ENCODE measurements around the gene CUL3.

The CUL3 gene

GRCh38 chr2:224585211-224586088, at the start of gene CUL3:
Gene CUL3, minus strand, starts transcription at chr2:224585363. Its CDS starts 354 bp downstream, at chr2:224585009.
- H3K27me3 ChIP-seq (ENCODE audit: low read length): no peaks in the 10 kb centered on the region
- peak within 1 kb of the TSS; percentile 96 for H3K9ac ChIP-seq (ENCODE audit: low read length)
- no peak for TF ChIP-seq EZH2phosphoT487 (conservative IDR thresholded peaks at IDR 0.05; ENCODE audit: low read length)
- TF ChIP-seq CTCF (IDR thresholded peaks at IDR 0.05; ENCODE audit: insufficient read depth, low read length, poor library complexity, severe bottlenecking): no peak
- H3K4me3 ChIP-seq (ENCODE audit: insufficient read depth, low read length, poor library complexity, severe bottlenecking): peak within 1 kb of the TSS; percentile 81
- H4K20me1 ChIP-seq (ENCODE audit: low read depth, low read length): peaks cover 17% of the 10 kb centered on the region
- no peaks in the 10 kb centered on the region for H3K9me2 ChIP-seq (replicated peaks; ENCODE audit: insufficient read depth, low read length)
- peaks cover 42% of the 10 kb centered on the region for H3F3A ChIP-seq (ENCODE audit: insufficient read depth)
- no peak within 1 kb of the TSS for H2AFZ ChIP-seq (ENCODE audit: low read depth, low read length, severe bottlenecking)
- H3K27ac ChIP-seq (ENCODE audit: low read depth, low read length): peak within 1 kb of the TSS; percentile 80
- peak within 1 kb of the TSS; percentile 98 for H3K4me2 ChIP-seq (ENCODE audit: low read depth, low read length, poor library complexity, severe bottlenecking)
- H3K36me3 ChIP-seq (ENCODE audit: low read length): peaks cover 12% of the 10 kb centered on the region
- peaks cover 40% of the 10 kb centered on the region for H3K79me2 ChIP-seq (ENCODE audit: insufficient read depth, low read length)
- no peaks in the 10 kb centered on the region for H3K9me3 ChIP-seq (ENCODE audit: insufficient read depth, low read length)

- TF ChIP-seq CTCF (IDR thresholded peaks at IDR 0.05; ENCODE audit: insufficient read depth, low read length, poor library complexity, severe bottlenecking): no peak
- TF ChIP-seq EZH2phosphoT487 (conservative IDR thresholded peaks at IDR 0.05; ENCODE audit: low read length): no peak
- Histone ChIP-seq H3K4me3 (ENCODE audit: insufficient read depth, low read length, poor library complexity, severe bottlenecking) (no peak overlapping the region), H3K9me2 (replicated peaks; ENCODE audit: insufficient read depth, low read length) (no peaks in the 10 kb centered on the region), H3F3A (ENCODE audit: insufficient read depth) (no peaks in the 10 kb centered on the region), H3K9me3 (ENCODE audit: insufficient read depth, low read length) (no peaks in the 10 kb centered on the region), H2AFZ (ENCODE audit: low read depth, low read length, severe bottlenecking) (no peak overlapping the region), H3K36me3 (ENCODE audit: low read length) (no peaks in the 10 kb centered on the region), H3K79me2 (ENCODE audit: insufficient read depth, low read length) (no peaks in the 10 kb centered on the region), H3K27me3 (ENCODE audit: low read length) (no peaks in the 10 kb centered on the region), H3K27ac (ENCODE audit: low read depth, low read length) (no peak overlapping the region), H3K4me2 (ENCODE audit: low read depth, low read length, poor library complexity, severe bottlenecking) (no peak overlapping the region), H3K9ac (ENCODE audit: low read length) (no peak overlapping the region), H4K20me1 (ENCODE audit: low read depth, low read length) (no peaks in the 10 kb centered on the region)
Measured at GRCh38 chr2:224630659-224631550, 45.7 kb upstream of the CUL3 start.

GRCh38 chr2:224628416-224628815, 43.3 kb upstream of the CUL3 start:
- H3K9me2 ChIP-seq (replicated peaks; ENCODE audit: insufficient read depth, low read length): no peaks in the 10 kb centered on the region
- H4K20me1 ChIP-seq (ENCODE audit: low read depth, low read length): no peaks in the 10 kb centered on the region
- no peak overlapping the region for H2AFZ ChIP-seq (ENCODE audit: low read depth, low read length, severe bottlenecking)
- H3F3A ChIP-seq (ENCODE audit: insufficient read depth): no peaks in the 10 kb centered on the region
- H3K4me3 ChIP-seq (ENCODE audit: insufficient read depth, low read length, poor library complexity, severe bottlenecking): no peak overlapping the region
- H3K9ac ChIP-seq (ENCODE audit: low read length): no peak overlapping the region
- TF ChIP-seq EZH2phosphoT487 (conservative IDR thresholded peaks at IDR 0.05; ENCODE audit: low read length) (no peak), CTCF (IDR thresholded peaks at IDR 0.05; ENCODE audit: insufficient read depth, low read length, poor library complexity, severe bottlenecking) (no peak)
- no peaks in the 10 kb centered on the region for H3K9me3 ChIP-seq (ENCODE audit: insufficient read depth, low read length)
- no peaks in the 10 kb centered on the region for H3K79me2 ChIP-seq (ENCODE audit: insufficient read depth, low read length)
- H3K27me3 ChIP-seq (ENCODE audit: low read length): no peaks in the 10 kb centered on the region
- H3K4me2 ChIP-seq (ENCODE audit: low read depth, low read length, poor library complexity, severe bottlenecking): no peak overlapping the region
- H3K36me3 ChIP-seq (ENCODE audit: low read length): no peaks in the 10 kb centered on the region
- H3K27ac ChIP-seq (ENCODE audit: low read depth, low read length): no peak overlapping the region
